Measurements from ENCODE around the gene PRAMEF1.

- TF ChIP-seq SRF (IDR thresholded peaks at IDR 0.05; ENCODE audit: low read depth in 2 of 2, low read length in 2 of 2) = no peak
- TF ChIP-seq ASH2L (IDR thresholded peaks at IDR 0.05; ENCODE audit: borderline replicate concordance, low read depth) = no peak
- TF ChIP-seq ESRRA (IDR thresholded peaks at IDR 0.05; ENCODE audit: low read length) = no peak
- TF ChIP-seq E2F4 (IDR thresholded peaks at IDR 0.05; ENCODE audit: low read depth, low read length) = no peak
- TF ChIP-seq SMAD1 (IDR thresholded peaks at IDR 0.05; ENCODE audit: low read depth, partially characterized antibody) = no peak
- no peak for TF ChIP-seq POLR2AphosphoS5 (IDR thresholded peaks at IDR 0.05; ENCODE audit: low read length)
- TF ChIP-seq CTCF (IDR thresholded peaks at IDR 0.05 in 2 of 3, conservative IDR thresholded peaks at IDR 0.05 in 1 of 3; ENCODE audit: control insufficient read depth in 2 of 3, extremely low read depth in 1 of 3, insufficient read depth in 1 of 3, low read depth in 3 of 3, low read length in 3 of 3) = no peak
- no peak for TF ChIP-seq BHLHE40 (IDR thresholded peaks at IDR 0.05; ENCODE audit: borderline replicate concordance in 1 of 2, low read depth in 2 of 2, low read length in 1 of 2)
- TF ChIP-seq EP300 (IDR thresholded peaks at IDR 0.05; ENCODE audit: borderline replicate concordance in 1 of 2, control insufficient read depth in 1 of 2, low read depth in 2 of 2, low read length in 2 of 2) = no peak
- TF ChIP-seq TCF7 (IDR thresholded peaks at IDR 0.05; ENCODE audit: borderline replicate concordance) = no peak
- TF ChIP-seq ZNF24 (IDR thresholded peaks at IDR 0.05) = no peak
- no peak for TF ChIP-seq ZNF207 (IDR thresholded peaks at IDR 0.05; ENCODE audit: borderline replicate concordance)
Measured at GRCh38 chr1:12809933-12810332, 18.7 kb downstream of the PRAMEF1 start.
